GM12892 (cell line): ENCODE data around the gene CCDC141.

ENCODE experiments used
- POLR2A ChIP-seq: IDR thresholded peaks from 2 replicates; pipeline ENCODE4 v1.6.1; 2011; ENCODE audit warnings: low read depth, low read length, control low read depth
- POLR2AphosphoS5 ChIP-seq: IDR thresholded peaks from 2 replicates; pipeline ENCODE4 v1.6.1; 2011; ENCODE audit warnings: low read depth, low read length, control low read depth
- TAF1 ChIP-seq: IDR thresholded peaks from 2 replicates; pipeline ENCODE4 v1.6.1; 2011; ENCODE audit warnings: low read depth, mild to moderate bottlenecking, control low read depth, low read length, borderline replicate concordance

DNA sequence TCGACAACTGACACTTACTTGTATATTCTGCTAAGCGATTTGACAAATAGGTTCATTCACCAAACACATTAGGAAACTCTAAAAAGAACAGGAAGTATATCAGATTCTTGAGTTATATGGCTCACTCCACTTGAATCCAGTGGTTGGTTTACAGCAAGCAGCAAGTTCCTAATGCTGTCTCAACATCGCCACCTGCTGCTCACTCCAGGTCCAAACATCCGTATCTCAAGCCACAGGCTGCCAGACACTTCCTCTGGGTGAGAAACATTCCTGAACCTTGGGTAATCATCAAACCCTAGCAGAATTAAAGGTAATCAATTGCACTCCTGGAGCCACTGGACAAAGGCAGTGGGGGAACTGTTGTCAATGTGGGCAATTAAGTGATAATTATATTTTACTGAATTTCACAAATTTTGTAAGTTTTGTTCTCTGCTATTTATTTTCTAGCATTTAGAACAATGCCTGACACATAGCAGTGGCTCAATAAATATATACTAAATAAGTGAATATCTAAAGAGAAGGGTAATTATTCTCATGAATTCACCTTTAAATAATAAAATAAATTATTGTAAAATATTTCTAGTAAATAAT is 135.6 kb downstream of the CCDC141 start:
- TF ChIP-seq POLR2AphosphoS5 (no peak), POLR2A (no peak), TAF1 (no peak)
